Glutamatergic neuron (in vitro differentiated cells): Measurements from ENCODE around the gene ZBTB21. TPM values are rescaled to one million over a fixed set of nuclear protein-coding genes. Genes with fewer than 3 reads are reported as not detected.

Experiments used
- DNase-seq: peaks from one replicate; pipeline ENCODE4 v3.0.0; 2022
- H3K27ac Mint-ChIP-seq: one replicate; pipeline ENCODE4 v1.8.0; 2020; ENCODE audit warnings: mild to moderate bottlenecking, mixed read lengths, inconsistent platforms; ENCODE audit not compliant: unreplicated experiment
- H3K27me3 Mint-ChIP-seq: one replicate; pipeline ENCODE4 v1.8.0; 2020; ENCODE audit warnings: mild to moderate bottlenecking, moderate library complexity, mixed read lengths, inconsistent platforms; ENCODE audit not compliant: unreplicated experiment
- H3K36me3 Mint-ChIP-seq: one replicate; pipeline ENCODE4 v1.8.0; 2020; ENCODE audit warnings: mild to moderate bottlenecking, mixed read lengths, inconsistent platforms; ENCODE audit not compliant: unreplicated experiment
- H3K4me1 Mint-ChIP-seq: one replicate; pipeline ENCODE4 v1.8.0; 2020; ENCODE audit warnings: mild to moderate bottlenecking, low read depth, mixed read lengths, inconsistent platforms; ENCODE audit not compliant: unreplicated experiment
- H3K4me3 Mint-ChIP-seq: one replicate; pipeline ENCODE4 v1.8.0; 2020; ENCODE audit warnings: mild to moderate bottlenecking, mixed read lengths, inconsistent platforms; ENCODE audit not compliant: unreplicated experiment
- H3K9me3 Mint-ChIP-seq: one replicate; pipeline ENCODE4 v1.8.0; 2020; ENCODE audit warnings: mild to moderate bottlenecking, moderate library complexity, mixed read lengths, inconsistent platforms; ENCODE audit not compliant: unreplicated experiment
- total RNA-seq: library from RNA; stranded (reverse); fragmentation: NEBNext Ultra II Directional; extraction: Animal tissue kit (Norgen Biotek cat#: 25700); gene quantifications from one replicate; pipeline ENCODE4 v1.2.1, GENCODE V29; 2021; ENCODE audit not compliant: unreplicated experiment
- TF ChIP-seq, protein P1 (sequence below): fragments of 200-600 bp; sonication (generic); IDR thresholded peaks from one replicate; pipeline ENCODE4 v1.5.0; 2021; ENCODE audit not compliant: partially characterized antibody, unreplicated experiment

ZBTB21 gene
- total RNA-seq, 1 donor from 2014 or later: 21.2 TPM

DNA sequence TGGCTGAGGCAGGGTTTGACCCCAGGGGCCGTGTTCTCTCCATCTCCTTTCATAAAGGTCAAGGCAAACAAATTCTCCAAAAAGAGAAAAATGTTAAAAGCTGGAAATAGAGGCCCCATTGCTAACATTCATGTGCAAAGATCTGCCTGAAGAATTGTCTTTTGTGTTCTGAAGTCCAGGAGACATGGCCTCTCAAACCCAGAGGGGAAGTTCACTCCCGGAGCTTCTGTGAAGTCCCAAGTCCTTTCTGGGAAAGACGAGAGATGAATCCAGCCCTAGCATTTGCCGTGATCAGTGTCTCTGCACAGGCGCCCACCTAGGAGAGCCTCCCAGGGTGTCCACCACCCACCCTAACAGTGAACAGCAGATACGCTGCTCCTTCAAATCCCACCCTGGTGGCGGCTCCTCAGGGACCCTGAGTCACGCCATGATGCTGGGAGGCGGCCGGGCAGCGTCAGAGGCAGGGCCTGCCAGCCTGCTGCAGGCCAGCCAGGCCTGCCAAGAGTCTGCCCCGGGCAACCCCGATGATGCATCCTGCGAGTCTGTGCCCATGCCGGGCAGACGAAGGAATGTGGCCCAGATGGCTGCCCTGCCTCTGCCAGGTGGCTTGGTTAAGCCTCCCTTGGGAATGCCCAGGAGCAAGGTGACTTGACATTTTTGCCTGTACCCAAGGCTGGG lies 51.1 kb downstream of the ZBTB21 start:
- H3K36me3 Mint-ChIP-seq: no peaks in the 10 kb centered on the region
- no peak overlapping the region for H3K27ac Mint-ChIP-seq
- H3K9me3 Mint-ChIP-seq: peaks cover 8% of the 10 kb centered on the region
- peaks cover 10% of the 10 kb centered on the region for H3K4me1 Mint-ChIP-seq
- no peak overlapping the region for H3K4me3 Mint-ChIP-seq
- H3K27me3 Mint-ChIP-seq: peaks cover 6% of the 10 kb centered on the region
- TF ChIP-seq, protein P1, sequence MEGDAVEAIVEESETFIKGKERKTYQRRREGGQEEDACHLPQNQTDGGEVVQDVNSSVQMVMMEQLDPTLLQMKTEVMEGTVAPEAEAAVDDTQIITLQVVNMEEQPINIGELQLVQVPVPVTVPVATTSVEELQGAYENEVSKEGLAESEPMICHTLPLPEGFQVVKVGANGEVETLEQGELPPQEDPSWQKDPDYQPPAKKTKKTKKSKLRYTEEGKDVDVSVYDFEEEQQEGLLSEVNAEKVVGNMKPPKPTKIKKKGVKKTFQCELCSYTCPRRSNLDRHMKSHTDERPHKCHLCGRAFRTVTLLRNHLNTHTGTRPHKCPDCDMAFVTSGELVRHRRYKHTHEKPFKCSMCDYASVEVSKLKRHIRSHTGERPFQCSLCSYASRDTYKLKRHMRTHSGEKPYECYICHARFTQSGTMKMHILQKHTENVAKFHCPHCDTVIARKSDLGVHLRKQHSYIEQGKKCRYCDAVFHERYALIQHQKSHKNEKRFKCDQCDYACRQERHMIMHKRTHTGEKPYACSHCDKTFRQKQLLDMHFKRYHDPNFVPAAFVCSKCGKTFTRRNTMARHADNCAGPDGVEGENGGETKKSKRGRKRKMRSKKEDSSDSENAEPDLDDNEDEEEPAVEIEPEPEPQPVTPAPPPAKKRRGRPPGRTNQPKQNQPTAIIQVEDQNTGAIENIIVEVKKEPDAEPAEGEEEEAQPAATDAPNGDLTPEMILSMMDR: no peak
- no peak for DNase-seq

DNA sequence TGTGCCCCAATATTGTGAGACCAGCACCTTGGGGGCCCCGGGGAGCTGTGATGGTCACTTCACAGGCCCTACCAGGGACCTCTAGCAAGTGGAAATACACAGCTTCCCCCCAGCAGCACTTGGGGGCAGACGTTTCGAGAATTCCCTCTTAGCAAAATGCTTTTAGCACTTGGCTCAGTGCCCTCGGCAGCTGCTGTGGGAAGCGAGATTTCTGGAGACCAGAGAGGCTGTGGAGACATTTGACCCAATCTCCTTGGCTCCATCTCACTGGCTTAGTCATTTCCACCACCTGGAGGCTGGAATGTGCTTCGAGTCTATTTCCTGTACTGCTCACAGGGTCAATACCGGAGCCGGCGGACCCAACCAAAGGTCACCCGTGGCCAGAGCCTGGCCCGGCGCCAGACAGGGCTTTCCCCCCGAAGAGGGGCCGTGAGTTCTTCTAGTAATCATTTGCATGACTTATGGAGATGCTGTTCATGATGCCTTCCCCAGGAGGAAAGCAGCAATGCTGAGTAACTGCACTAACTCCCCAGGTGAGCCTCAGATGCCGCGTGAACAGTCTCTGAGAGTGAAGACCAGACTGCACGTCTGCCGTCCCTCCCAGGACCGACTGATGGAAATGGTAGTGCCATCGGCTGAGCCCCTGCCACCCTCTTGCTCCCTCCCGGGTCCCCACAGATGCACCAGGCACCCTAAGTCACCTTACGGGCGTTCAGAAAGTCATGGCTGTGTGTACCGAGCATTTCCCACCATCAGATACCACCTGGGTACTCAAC lies 52.0 kb downstream of the ZBTB21 start:
- no peak for DNase-seq
- Mint-ChIP-seq H3K27ac (no peak overlapping the region), H3K9me3 (peaks cover 8% of the 10 kb centered on the region), H3K4me3 (no peak overlapping the region), H3K4me1 (peaks cover 8% of the 10 kb centered on the region), H3K36me3 (no peaks in the 10 kb centered on the region), H3K27me3 (peaks cover 6% of the 10 kb centered on the region)
- TF ChIP-seq, protein P1: no peak

DNA sequence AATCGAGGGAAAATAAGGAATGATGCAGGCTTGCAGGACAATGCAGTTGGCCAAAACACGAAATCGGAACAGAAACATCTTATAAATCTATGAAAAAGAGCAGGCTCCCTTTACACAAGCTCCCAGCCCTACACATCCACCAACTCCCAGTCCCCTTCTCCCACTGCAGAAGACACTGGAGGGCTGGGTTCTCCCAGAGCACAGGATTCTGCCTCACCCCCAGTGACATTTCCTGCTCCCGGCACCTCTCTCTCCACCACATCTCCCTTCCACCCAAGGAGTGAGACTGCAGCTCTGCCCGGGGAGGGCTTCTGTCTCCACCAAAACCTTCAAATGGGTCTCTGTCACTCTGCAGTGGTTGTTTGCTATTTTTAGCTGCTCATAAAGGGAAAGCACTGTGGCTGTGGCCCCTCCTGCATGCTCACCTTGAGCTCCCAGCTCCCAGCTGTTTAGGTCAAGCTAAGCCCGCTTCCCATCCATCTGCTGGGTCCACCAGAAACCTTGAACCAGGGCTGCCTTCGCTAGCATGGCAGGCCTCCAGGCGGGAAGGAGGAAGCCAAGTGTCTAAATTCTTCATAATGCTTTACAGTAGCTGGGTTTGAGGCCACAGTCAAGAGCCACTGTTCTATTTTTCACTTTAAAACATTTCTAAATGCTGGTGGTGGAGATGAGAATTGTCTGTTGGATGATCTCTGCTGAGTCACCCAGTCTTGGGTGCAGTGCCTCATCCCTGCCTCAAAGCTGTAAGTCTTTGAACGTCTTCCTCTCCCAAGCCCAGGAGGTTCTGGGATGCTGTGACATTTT lies 53.0 kb downstream of the ZBTB21 start:
- H3K4me3 Mint-ChIP-seq: no peak overlapping the region
- TF ChIP-seq, protein P1: no peak

DNA sequence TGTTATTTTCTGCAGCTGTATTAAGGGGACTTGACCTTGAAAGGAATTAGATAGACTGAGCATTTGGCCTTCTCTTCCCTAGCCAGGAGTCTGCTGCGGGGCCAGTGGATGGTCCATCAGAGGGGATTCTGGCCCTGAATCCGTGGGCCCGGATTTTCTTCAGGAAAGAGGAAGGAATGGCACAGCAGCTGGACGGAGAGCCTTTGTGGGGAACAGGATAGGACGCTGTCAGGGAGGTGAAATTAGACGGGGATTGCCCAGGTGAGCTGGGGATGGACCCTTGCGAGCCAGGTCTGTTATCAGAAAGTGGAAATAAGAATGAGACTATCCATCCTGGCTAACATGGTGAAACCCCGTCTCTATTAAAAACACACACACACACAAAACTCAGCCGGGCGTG lies 54.6 kb downstream of the ZBTB21 start:
- DNase-seq: no peak
- Mint-ChIP-seq H3K4me1 (peaks cover 5% of the 10 kb centered on the region), H3K27ac (no peak overlapping the region), H3K36me3 (no peaks in the 10 kb centered on the region), H3K9me3 (peaks cover 12% of the 10 kb centered on the region), H3K27me3 (peaks cover 15% of the 10 kb centered on the region), H3K4me3 (no peak overlapping the region)
- TF ChIP-seq, protein P1: no peak

More for the DNA sequence above, 53.0 kb downstream of the ZBTB21 start:
- Mint-ChIP-seq H3K27me3 (peaks cover 12% of the 10 kb centered on the region), H3K4me1 (peaks cover 8% of the 10 kb centered on the region), H3K36me3 (no peaks in the 10 kb centered on the region), H3K9me3 (peaks cover 11% of the 10 kb centered on the region), H3K27ac (no peak overlapping the region)
- no peak for DNase-seq
